Kidney (tissue), 14 donors: Measurements from ENCODE around the gene GDI1. TPM values are rescaled to one million over a fixed set of nuclear protein-coding genes. Genes with fewer than 3 reads are reported as not detected.
A peak's percentile ranks its signal among the peaks of the same experiment; 100 is the strongest.

ENCODE experiments used
- DNase-seq, 5 donors: peaks; one replicate each; pipeline ENCODE4 v3.0.0-alpha.2; 2013 to 2020
- FAIRE-seq: peaks from 2 replicates; lab custom pipeline; 2012; peaks lifted over from hg19 to GRCh38; lab: Jason Lieb, UNC
- H3K27ac ChIP-seq, 2 donors: one replicate each; pipeline ENCODE4 v1.7.0; 2013; ENCODE audit warnings: low read depth in 2 of 2, low read length in 2 of 2, inconsistent platforms in 1 of 2
- H3K27me3 ChIP-seq: one replicate; pipeline ENCODE4 v1.7.1; 2013; ENCODE audit warnings: low read length, inconsistent platforms; ENCODE audit not compliant: control insufficient read depth, insufficient read depth
- H3K36me3 ChIP-seq, 3 donors: one replicate each; pipeline versions ENCODE4 v1.7.0 to v1.7.1; 2013; ENCODE audit warnings: low read length in 3 of 3, control low read depth in 1 of 3, inconsistent platforms in 1 of 3; ENCODE audit not compliant: insufficient read depth in 3 of 3, control insufficient read depth in 2 of 3
- H3K4me1 ChIP-seq, 3 donors: one replicate each; pipeline versions ENCODE4 v1.7.0 to v1.7.1; 2013; ENCODE audit warnings: low read length in 3 of 3, inconsistent platforms in 1 of 3, low read depth in 1 of 3; ENCODE audit not compliant: control insufficient read depth in 2 of 3, insufficient read depth in 2 of 3
- H3K4me3 ChIP-seq, 3 donors: one replicate each; pipeline versions ENCODE4 v1.7.0 to v1.8.1; 2013; ENCODE audit warnings: low read length in 3 of 3, control low read depth in 1 of 3, inconsistent platforms in 1 of 3
- H3K9ac ChIP-seq, 3 donors: one replicate each; pipeline versions ENCODE4 v1.7.0 to v1.7.1; 2013; ENCODE audit warnings: low read length in 3 of 3, control low read depth in 1 of 3, inconsistent platforms in 1 of 3
- H3K9me3 ChIP-seq, 3 donors: one replicate each; pipeline versions ENCODE4 v1.7.0 to v1.7.1; 2013; ENCODE audit warnings: low read length in 3 of 3, control low read depth in 1 of 3, inconsistent platforms in 1 of 3; ENCODE audit not compliant: control insufficient read depth in 2 of 3, insufficient read depth in 1 of 3
- intact Hi-C: fragments of 100-400 bp; cut with DNase I; formaldehyde crosslinking; loops from one replicate; pipeline ENCODE4 v1.11.1; 2022
- polyA plus RNA-seq: library from polyadenylated mRNA; stranded (reverse); fragments of 350-450 nt; fragmentation: Illumina TruSeq; extraction: RNeasy Lipid Tissue Mini Kit (QIAGEN cat#74804); gene quantifications from one replicate; pipeline ENCODE4 v1.2.3, GENCODE V29; 2014; ENCODE audit warnings: low read depth, low replicate concordance; ENCODE audit not compliant: insufficient read depth
- total RNA-seq: library from RNA; stranded (reverse); fragmentation: NEBNext Ultra II Directional; extraction: Animal tissue kit (Norgen Biotek cat#: 25700); gene quantifications from one replicate; pipeline ENCODE4 v1.2.1, GENCODE V29; 2021
- TF ChIP-seq, protein P1 (sequence below): IDR thresholded peaks from 3 replicates; pipeline ENCODE4 v1.5.1; 2012; ENCODE audit warnings: mild to moderate bottlenecking, moderate library complexity, borderline replicate concordance; ENCODE audit not compliant: insufficient read depth; ENCODE audit errors: extremely low read depth
- donor health status: control.
- donor health status: control.
- donor health status: control.
- donor health status: control.
- donor health status: control.
- donor health status: DM: yes; HTN: yes; CAD: no.
- donor health status: Normal renal cell carcinoma (clear cell type).

The GDI1 gene
- total and polyA plus RNA-seq, 2 donors from 2014 or later, result 92.5 to 116 TPM

DNA sequence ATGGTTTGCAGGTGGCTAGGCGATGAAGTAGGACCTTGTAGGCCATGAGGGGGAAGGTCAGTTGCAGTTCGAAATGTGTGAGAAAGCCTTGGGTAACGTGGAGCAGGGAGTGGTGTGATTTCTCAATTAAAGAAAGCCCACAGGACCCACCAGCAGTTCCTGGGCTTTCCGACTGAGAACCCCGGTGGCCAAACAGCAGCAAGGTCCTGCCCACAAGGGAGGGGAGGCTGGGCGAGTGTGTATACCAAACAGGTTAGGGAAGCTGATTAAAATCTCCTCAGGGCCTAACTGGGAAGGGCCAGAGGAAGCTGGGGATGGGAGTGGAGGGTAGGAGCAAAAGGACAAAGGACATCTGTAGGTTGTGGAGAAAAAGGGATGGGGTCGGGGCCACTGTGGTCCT is 6.0 kb upstream of the GDI1 start:
- H3K9me3 ChIP-seq, result no peaks in the 10 kb centered on the region
- TF ChIP-seq, protein P1, sequence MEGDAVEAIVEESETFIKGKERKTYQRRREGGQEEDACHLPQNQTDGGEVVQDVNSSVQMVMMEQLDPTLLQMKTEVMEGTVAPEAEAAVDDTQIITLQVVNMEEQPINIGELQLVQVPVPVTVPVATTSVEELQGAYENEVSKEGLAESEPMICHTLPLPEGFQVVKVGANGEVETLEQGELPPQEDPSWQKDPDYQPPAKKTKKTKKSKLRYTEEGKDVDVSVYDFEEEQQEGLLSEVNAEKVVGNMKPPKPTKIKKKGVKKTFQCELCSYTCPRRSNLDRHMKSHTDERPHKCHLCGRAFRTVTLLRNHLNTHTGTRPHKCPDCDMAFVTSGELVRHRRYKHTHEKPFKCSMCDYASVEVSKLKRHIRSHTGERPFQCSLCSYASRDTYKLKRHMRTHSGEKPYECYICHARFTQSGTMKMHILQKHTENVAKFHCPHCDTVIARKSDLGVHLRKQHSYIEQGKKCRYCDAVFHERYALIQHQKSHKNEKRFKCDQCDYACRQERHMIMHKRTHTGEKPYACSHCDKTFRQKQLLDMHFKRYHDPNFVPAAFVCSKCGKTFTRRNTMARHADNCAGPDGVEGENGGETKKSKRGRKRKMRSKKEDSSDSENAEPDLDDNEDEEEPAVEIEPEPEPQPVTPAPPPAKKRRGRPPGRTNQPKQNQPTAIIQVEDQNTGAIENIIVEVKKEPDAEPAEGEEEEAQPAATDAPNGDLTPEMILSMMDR, result no peak
- peak overlapping the region in 1 of 3 donors; percentile 26 for H3K9ac ChIP-seq
- peaks cover 0 to 5% (median 0%) of the 10 kb centered on the region in 3 donors for H3K4me1 ChIP-seq
- FAIRE-seq (no peak), DNase-seq (no peak)
- H3K27ac ChIP-seq, result peak overlapping the region in 1 of 2 donors; percentile 60
- H3K27me3 ChIP-seq, result no peaks in the 10 kb centered on the region
- peaks cover 0 to 10% (median 4%) of the 10 kb centered on the region in 3 donors for H3K36me3 ChIP-seq
- intact Hi-C loops, result no loop called here
- peak overlapping the region in 2 of 3 donors; percentile 7 to 17 for H3K4me3 ChIP-seq

DNA sequence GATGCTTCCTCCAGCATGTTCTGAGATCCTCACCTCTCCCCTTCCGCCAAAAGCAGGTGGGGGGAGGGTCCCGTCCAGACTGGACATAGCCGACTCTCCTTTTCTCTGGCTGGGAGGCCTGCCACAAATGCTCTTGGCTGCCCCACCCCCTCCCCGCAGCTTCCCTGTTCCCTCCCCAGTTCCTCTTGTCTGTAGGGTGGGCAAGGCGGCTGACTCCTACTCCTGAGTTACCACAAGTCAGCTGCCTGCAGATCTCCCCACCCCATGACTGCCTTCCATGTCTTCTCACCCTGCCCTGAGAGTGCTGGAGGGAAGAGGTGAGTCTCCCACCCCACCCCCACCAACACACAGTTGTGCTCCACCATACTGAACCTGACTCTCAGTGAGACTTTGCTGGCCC is 5.6 kb upstream of the GDI1 start:
- intact Hi-C loops, result no loop called here
- DNase-seq, result peak in 1 of 5 donors; percentile 49

DNA sequence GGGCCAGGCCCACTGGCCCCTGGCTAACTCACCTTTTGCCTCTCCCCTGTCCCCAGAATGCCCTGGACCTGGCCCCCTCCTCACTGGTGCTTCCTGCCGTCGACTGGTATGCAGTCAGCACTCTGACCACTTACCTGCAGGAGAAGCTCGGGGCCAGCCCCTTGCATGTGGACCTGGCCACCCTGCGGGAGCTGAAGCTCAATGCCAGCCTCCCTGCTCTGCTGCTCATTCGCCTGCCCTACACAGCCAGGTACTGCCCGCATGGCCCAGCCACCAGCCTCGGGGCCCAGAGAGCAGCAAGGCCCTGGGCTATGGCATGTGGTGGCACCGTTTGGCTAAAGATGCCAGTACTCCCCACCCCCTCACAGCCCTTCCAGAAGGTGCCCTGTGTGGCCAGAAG is 4.7 kb upstream of the GDI1 start:
- Histone ChIP-seq H3K4me1 (peaks cover 0 to 5% (median 0%) of the 10 kb centered on the region in 3 donors), H3K27ac (no peak overlapping the region), H3K9ac (no peak overlapping the region), H3K9me3 (no peaks in the 10 kb centered on the region), H3K4me3 (no peak overlapping the region), H3K36me3 (peaks cover 0 to 10% (median 4%) of the 10 kb centered on the region in 3 donors), H3K27me3 (no peaks in the 10 kb centered on the region)
- TF ChIP-seq, protein P1, result no peak
- FAIRE-seq (no peak), DNase-seq (peak in 1 of 5 donors; percentile 23)
- intact Hi-C loops, result no loop called here

More for the DNA sequence above, 5.6 kb upstream of the GDI1 start:
- Histone ChIP-seq H3K27me3 (no peaks in the 10 kb centered on the region), H3K9ac (no peak overlapping the region), H3K27ac (no peak overlapping the region), H3K4me1 (peaks cover 0 to 5% (median 0%) of the 10 kb centered on the region in 3 donors), H3K36me3 (peaks cover 0 to 10% (median 4%) of the 10 kb centered on the region in 3 donors), H3K9me3 (no peaks in the 10 kb centered on the region), H3K4me3 (no peak overlapping the region)
- TF ChIP-seq, protein P1, result no peak
- FAIRE-seq, result no peak

DNA sequence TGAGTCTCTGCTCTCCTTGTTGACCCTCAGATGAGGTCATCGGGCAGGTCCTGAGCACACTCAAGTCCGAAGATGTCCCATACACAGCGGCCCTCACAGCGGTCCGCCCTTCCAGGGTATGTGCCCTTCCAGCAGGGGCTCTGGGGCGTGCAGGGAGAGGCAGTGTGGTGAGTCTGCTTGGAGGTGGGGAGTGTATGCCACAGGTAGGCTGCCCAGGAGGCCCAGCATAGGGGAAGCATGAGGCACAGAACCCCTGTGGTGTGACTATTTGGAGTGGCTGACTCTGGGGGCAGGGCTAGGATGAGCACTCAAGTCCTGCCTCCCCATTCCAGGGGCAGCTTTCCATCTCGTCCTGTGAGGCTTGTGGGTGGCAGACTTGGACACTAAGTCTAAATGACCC is 3.3 kb upstream of the GDI1 start:
- H3K9me3 ChIP-seq, result no peaks in the 10 kb centered on the region
- no peak overlapping the region for H3K27ac ChIP-seq
- TF ChIP-seq, protein P1, result no peak
- intact Hi-C loops, result no loop called here
- H3K4me3 ChIP-seq, result no peak overlapping the region
- FAIRE-seq (no peak), DNase-seq (peak in 1 of 5 donors; percentile 16)
- H3K4me1 ChIP-seq, result peaks cover 0 to 13% (median 3%) of the 10 kb centered on the region in 3 donors
- peaks cover 0 to 10% (median 4%) of the 10 kb centered on the region in 3 donors for H3K36me3 ChIP-seq
- no peak overlapping the region for H3K9ac ChIP-seq
- H3K27me3 ChIP-seq, result no peaks in the 10 kb centered on the region
